B cell (primary cell): ENCODE results near the gene USH2A. TPM values are rescaled to one million over a fixed set of nuclear protein-coding genes. Genes with fewer than 3 reads are reported as not detected.

Experiments used
- ATAC-seq: fragments of 200-7000 bp; cut with Tn5 transposase; one replicate; pipeline ENCODE4 v1.10.0; 2021; ENCODE audit warnings: low read depth, mild to moderate bottlenecking, moderate number of reproducible peaks, moderate library complexity
- CTCF ChIA-PET: fragments of 350-600 bp; sonication (Branson Sonifier 250); formaldehyde crosslinking; loops from one replicate; lab custom pipeline; 2021; ENCODE audit warnings: antibody characterized with exemption, inconsistent platforms; lab: Charles Lee
- POLR2A ChIA-PET: fragments of 350-600 bp; sonication (Branson Sonifier 250); formaldehyde crosslinking; loops from one replicate; lab custom pipeline; 2021; ENCODE audit warnings: antibody characterized with exemption; lab: Charles Lee
- DNase-seq: peaks from one replicate; pipeline ENCODE4 v3.0.0; 2013
- H2AFZ ChIP-seq: 2 replicates; pipeline ENCODE4 v1.6.1; 2012; ENCODE audit warnings: mild to moderate bottlenecking, low read depth, low read length; ENCODE audit not compliant: insufficient read depth, poor library complexity, severe bottlenecking
- H3K27ac ChIP-seq, 2 donors: 1 replicate in 1 of 2; 2 replicates in 1 of 2; pipeline ENCODE4 v1.5.1; 2012 to 2013; ENCODE audit warnings: low read length in 2 of 2, mild to moderate bottlenecking in 2 of 2, moderate library complexity in 1 of 2
- H3K27me3 ChIP-seq, 4 experiments: fragments of 200-600 bp in 1 of 4; sonication (generic) in 1 of 4; replicated peaks in 1 of 4; 1 replicate in 2 of 4; 2 replicates in 2 of 4; pipeline versions ENCODE4 v1.6.1 to v1.7.0; 2013 to 2016; ENCODE audit warnings: low read length in 3 of 4, mild to moderate bottlenecking in 2 of 4, mixed read lengths in 1 of 4, moderate library complexity in 1 of 4; ENCODE audit not compliant: insufficient read depth in 4 of 4, control insufficient read depth in 3 of 4; ENCODE audit errors: control extremely low read depth in 1 of 4
- H3K36me3 ChIP-seq, 2 experiments: replicated peaks in 1 of 2; 1 replicate in 1 of 2; 2 replicates in 1 of 2; pipeline versions ENCODE4 v1.6.1 to v1.7.1; 2013; ENCODE audit warnings: low read length in 1 of 2; ENCODE audit not compliant: insufficient read depth in 2 of 2, control insufficient read depth in 1 of 2; ENCODE audit errors: control extremely low read depth in 1 of 2, extremely low read depth in 1 of 2
- H3K4me1 ChIP-seq, 2 donors: fragments of 200-600 bp in 1 of 2; sonication (generic) in 1 of 2; 1 replicate in 1 of 2; 2 replicates in 1 of 2; pipeline versions ENCODE4 v1.5.1 to v1.6.1; 2013 to 2017; ENCODE audit warnings: low read length in 2 of 2; ENCODE audit not compliant: control insufficient read depth in 2 of 2, insufficient read depth in 2 of 2
- H3K4me2 ChIP-seq: replicated peaks from 2 replicates; pipeline ENCODE3; 2012; ENCODE audit warnings: mild to moderate bottlenecking, low read depth, low read length; ENCODE audit not compliant: poor library complexity, severe bottlenecking
- H3K4me3 ChIP-seq, 5 experiments: fragments of 200-600 bp in 1 of 5; sonication (generic) in 1 of 5; 1 replicate in 3 of 5; 2 replicates in 2 of 5; pipeline versions ENCODE4 v1.5.1 to v1.7.0; 2011 to 2016; ENCODE audit warnings: low read length in 4 of 5, mild to moderate bottlenecking in 4 of 5, low read depth in 2 of 5, control low read depth in 1 of 5, moderate library complexity in 1 of 5; ENCODE audit not compliant: insufficient read depth in 1 of 5; ENCODE audit errors: control extremely low read depth in 1 of 5, extremely low read depth in 1 of 5
- H3K79me2 ChIP-seq: fragments of 200-600 bp; sonication (generic); one replicate; pipeline ENCODE4 v1.6.0; 2016; ENCODE audit warnings: low read length; ENCODE audit not compliant: control insufficient read depth, insufficient read depth
- H3K9ac ChIP-seq: fragments of 200-600 bp; sonication (generic); 2 replicates; pipeline ENCODE4 v1.6.1; 2017; ENCODE audit warnings: mild to moderate bottlenecking, low read length, moderate library complexity
- H3K9me3 ChIP-seq, 3 donors: one replicate each; pipeline versions ENCODE4 v1.6.1 to v1.7.1; 2013; ENCODE audit warnings: low read length in 2 of 3; ENCODE audit not compliant: control insufficient read depth in 2 of 3, insufficient read depth in 1 of 3; ENCODE audit errors: control extremely low read depth in 1 of 3
- H4K20me1 ChIP-seq: 2 replicates; pipeline ENCODE4 v1.6.0; 2012; ENCODE audit warnings: mild to moderate bottlenecking, low read length; ENCODE audit not compliant: insufficient read depth, control insufficient read depth, poor library complexity, severe bottlenecking
- H3K27ac Mint-ChIP-seq: one replicate; pipeline ENCODE4 v1.8.0; 2021; ENCODE audit warnings: mixed read lengths
- H3K27me3 Mint-ChIP-seq: one replicate; pipeline ENCODE4 v1.8.0; 2021; ENCODE audit warnings: mixed read lengths
- H3K4me1 Mint-ChIP-seq: one replicate; pipeline ENCODE4 v1.8.0; 2021; ENCODE audit warnings: mixed read lengths
- H3K4me3 Mint-ChIP-seq: one replicate; pipeline ENCODE4 v1.8.0; 2021; ENCODE audit warnings: mixed read lengths
- H3K9me3 Mint-ChIP-seq: one replicate; pipeline ENCODE4 v1.8.0; 2022; ENCODE audit warnings: mixed read lengths; ENCODE audit not compliant: insufficient read depth
- EZH2 ChIP-seq: IDR thresholded peaks from 2 replicates; pipeline ENCODE4 v1.6.1; 2012; ENCODE audit warnings: borderline replicate concordance, low read depth, mild to moderate bottlenecking, moderate library complexity, low read length; ENCODE audit not compliant: insufficient read depth, poor library complexity, severe bottlenecking
- WGBS: methylation state at CpG from one replicate; pipeline ENCODE4 v1.1.5; 2013; ENCODE audit warnings: missing lambda C conversion rate; ENCODE audit not compliant: insufficient coverage; 5-methylcytosine and 5-hydroxymethylcytosine counted together
- intact Hi-C: fragments of 100-400 bp; cut with micrococcal nuclease; formaldehyde crosslinking; loops from one replicate; pipeline ENCODE4 v1.10.0; 2022
- polyA plus RNA-seq: library from polyadenylated mRNA; depleted of rRNA; stranded (reverse); fragments of >200 nt; gene quantifications from 2 replicates; pipeline ENCODE4 v1.2.3, GENCODE V29; 2012
- total RNA-seq, 2 donors: library from RNA; stranded (reverse); fragments of 120-200 nt in 1 of 2; gene quantifications; 1 replicate in 1 of 2; 2 replicates in 1 of 2; pipeline versions ENCODE4 v1.2.3 to v1.2.4, GENCODE V29; 2013 to 2022
- TF ChIP-seq, protein P1 (sequence below): fragments of 200-600 bp; IDR thresholded peaks from one replicate; pipeline ENCODE4 v1.8.0; 2022; ENCODE audit warnings: antibody characterized with exemption, mild to moderate bottlenecking

USH2A gene
- total and polyA plus RNA-seq, 2 donors (not counting 1 experiment from before 2014, with no cell fraction given), result 0.01 TPM; not detected in 1

DNA sequence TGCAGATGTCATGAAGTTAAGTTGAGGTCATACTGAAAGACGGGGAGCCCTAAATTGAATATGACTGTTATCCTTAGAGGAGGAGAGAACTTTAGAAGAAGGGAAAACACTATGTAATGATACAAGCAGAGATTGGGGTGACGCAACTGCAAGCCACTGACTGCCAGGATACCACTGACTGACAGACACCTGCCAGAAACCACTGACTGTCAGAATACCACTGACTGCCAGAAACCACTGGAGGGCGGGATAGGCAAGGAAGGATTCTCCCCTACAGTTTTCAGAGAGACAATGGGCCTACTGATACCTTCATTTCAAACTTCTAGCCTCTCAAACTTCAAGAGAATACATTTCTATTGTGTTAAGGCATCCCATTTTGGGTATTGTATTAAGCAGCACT is 388.7 kb downstream of the USH2A start:
- POLR2A ChIA-PET, result no interaction called here
- H3K27me3 ChIP-seq, result no peaks in the 10 kb centered on the region

DNA sequence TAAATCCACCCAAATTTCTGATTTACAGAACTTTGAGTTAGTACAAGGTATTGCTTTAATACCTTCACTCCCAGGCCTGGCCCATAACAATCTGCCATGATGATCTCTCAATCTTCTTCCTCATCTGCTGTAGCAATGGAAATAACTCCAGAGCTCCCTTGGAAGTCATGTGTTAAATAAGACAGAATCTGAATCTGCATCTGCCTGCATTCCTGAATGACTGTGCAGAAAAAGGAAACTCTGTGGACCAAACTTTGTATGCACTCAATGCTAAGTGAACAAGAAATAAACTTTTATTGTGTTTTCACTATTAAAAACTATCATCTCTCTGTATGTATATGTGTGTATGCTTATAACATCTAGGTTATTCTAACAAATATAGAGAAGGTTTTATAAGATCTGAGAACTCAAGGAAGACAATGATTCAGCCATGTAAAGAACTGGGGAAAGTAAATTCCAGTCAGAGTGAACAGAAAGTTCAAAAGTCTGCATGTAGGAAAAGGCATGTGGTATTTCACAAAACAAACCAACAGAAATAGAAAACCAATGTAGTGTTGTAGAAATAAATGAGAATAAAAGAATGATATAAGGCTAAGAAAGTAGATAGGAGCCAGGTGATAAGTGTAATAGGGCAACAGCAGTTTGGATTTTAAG is 390.2 kb downstream of the USH2A start:
- Histone ChIP-seq H4K20me1 (no peaks in the 10 kb centered on the region), H2AFZ (no peak overlapping the region), H3K27ac (no peak overlapping the region), H3K4me2 (no peak overlapping the region), H3K9ac (no peak overlapping the region), H3K27me3 (no peaks in the 10 kb centered on the region), H3K4me1 (no peaks in the 10 kb centered on the region), H3K36me3 (no peaks in the 10 kb centered on the region), H3K79me2 (no peaks in the 10 kb centered on the region), H3K9me3 (no peaks in the 10 kb centered on the region), H3K4me3 (no peak overlapping the region)
- intact Hi-C loops, result no loop called here
- Mint-ChIP-seq H3K4me3 (no peak overlapping the region), H3K9me3 (peaks cover 2% of the 10 kb centered on the region), H3K27ac (no peak overlapping the region), H3K27me3 (no peaks in the 10 kb centered on the region), H3K4me1 (no peaks in the 10 kb centered on the region)
- ATAC-seq, result no peak
- ChIA-PET POLR2A (no interaction called here), CTCF (no interaction called here)
- TF ChIP-seq, protein P1, sequence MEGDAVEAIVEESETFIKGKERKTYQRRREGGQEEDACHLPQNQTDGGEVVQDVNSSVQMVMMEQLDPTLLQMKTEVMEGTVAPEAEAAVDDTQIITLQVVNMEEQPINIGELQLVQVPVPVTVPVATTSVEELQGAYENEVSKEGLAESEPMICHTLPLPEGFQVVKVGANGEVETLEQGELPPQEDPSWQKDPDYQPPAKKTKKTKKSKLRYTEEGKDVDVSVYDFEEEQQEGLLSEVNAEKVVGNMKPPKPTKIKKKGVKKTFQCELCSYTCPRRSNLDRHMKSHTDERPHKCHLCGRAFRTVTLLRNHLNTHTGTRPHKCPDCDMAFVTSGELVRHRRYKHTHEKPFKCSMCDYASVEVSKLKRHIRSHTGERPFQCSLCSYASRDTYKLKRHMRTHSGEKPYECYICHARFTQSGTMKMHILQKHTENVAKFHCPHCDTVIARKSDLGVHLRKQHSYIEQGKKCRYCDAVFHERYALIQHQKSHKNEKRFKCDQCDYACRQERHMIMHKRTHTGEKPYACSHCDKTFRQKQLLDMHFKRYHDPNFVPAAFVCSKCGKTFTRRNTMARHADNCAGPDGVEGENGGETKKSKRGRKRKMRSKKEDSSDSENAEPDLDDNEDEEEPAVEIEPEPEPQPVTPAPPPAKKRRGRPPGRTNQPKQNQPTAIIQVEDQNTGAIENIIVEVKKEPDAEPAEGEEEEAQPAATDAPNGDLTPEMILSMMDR, result no peak
- TF ChIP-seq EZH2, result no peak
- no peak for DNase-seq

More for the DNA sequence above, 388.7 kb downstream of the USH2A start:
- Histone ChIP-seq H3K27ac (no peak overlapping the region), H2AFZ (no peak overlapping the region), H3K79me2 (no peaks in the 10 kb centered on the region), H3K4me1 (no peaks in the 10 kb centered on the region), H3K36me3 (no peaks in the 10 kb centered on the region), H3K4me2 (no peak overlapping the region), H3K9me3 (no peaks in the 10 kb centered on the region), H3K9ac (no peak overlapping the region), H4K20me1 (no peaks in the 10 kb centered on the region), H3K4me3 (no peak overlapping the region)
- peaks cover 2% of the 10 kb centered on the region for H3K9me3 Mint-ChIP-seq
- WGBS, result 94% methylated on average over 2 of the region's 3 CpGs
- CTCF ChIA-PET, result no interaction called here
- H3K27ac Mint-ChIP-seq, result no peak overlapping the region
- no peaks in the 10 kb centered on the region for H3K27me3 Mint-ChIP-seq
- DNase-seq (no peak), ATAC-seq (no peak)
- H3K4me1 Mint-ChIP-seq, result no peaks in the 10 kb centered on the region
- intact Hi-C loops, result no loop called here
- TF ChIP-seq, protein P1, result no peak
- no peak for TF ChIP-seq EZH2
- no peak overlapping the region for H3K4me3 Mint-ChIP-seq
